Fibroblast of pulmonary artery (primary cell): ENCODE results near the gene SERINC2.
A peak's percentile ranks its signal among the peaks of the same experiment; 100 is the strongest.
"Not testable (repeated sequence)": the region's sequence is repeated elsewhere in the genome, so short reads cannot be mapped to it uniquely, and the experiment has no call there.

Experiments used
- DNase-seq: peaks from one replicate; pipeline ENCODE4 v3.0.0-alpha.2; 2010; ENCODE audit warnings: low read depth
- H3K4me3 ChIP-seq: replicated peaks from 2 replicates; pipeline ENCODE4 v1.5.1; 2011; ENCODE audit warnings: low read depth, mild to moderate bottlenecking, control low read depth, low read length, moderate library complexity
- TF ChIP-seq, protein P1 (sequence below): IDR thresholded peaks from 2 replicates; pipeline ENCODE4 v1.5.1; 2011; ENCODE audit warnings: mild to moderate bottlenecking, control low read depth, low read length, inconsistent platforms; ENCODE audit errors: missing control alignments

Gene SERINC2

DNA sequence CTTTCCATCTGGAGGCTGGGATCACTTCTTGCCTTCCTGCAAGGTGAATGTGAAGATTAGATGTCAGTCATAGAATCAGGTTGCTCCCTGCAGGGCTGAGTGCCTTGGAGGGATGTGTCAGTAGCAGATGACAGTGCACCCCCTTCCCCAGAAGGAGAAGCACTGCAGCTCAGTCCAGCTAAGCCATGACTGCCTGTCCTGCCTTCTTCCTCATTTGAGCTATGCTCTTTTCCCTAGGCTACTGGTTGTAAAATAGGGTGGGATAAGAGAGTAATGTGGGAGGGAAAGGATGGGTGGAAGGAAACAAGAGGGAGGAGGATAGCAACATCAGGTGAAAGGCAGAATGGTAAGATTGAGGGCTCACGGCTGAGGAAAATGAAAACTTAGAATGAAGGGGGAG, 29.0 kb upstream of the SERINC2 start:
- no peak overlapping the region for H3K4me3 ChIP-seq
- no peak for DNase-seq

DNA sequence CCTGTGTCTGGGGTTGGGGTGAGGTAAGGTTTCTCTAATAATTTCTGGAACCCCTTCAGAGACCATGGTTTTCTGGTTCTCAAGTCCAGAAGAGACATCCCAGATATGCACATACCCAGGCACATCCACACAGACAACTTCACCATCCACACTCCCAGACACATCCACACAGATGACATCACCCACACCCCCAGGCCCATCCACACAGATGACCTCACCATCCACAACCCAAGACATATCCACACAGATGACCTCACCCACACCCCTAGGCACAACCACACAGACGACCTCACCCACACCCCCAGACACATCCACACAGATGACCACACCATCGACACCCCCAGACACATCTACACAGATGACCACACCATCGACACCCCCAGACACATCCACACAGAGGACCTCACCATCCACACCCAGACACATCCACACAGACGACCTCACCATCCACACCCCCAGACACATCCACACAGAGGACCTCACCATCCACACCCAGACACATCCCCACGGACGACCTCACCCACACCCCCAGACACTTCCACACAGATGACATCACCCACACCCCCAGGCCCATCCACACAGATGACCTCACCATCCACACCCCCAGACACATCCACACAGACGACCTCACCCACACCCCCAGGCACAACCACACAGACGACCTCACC, 26.3 kb upstream of the SERINC2 start:
- H3K4me3 ChIP-seq: not testable (repeated sequence)

More for the DNA sequence above, 29.0 kb upstream of the SERINC2 start:
- TF ChIP-seq, protein P1, sequence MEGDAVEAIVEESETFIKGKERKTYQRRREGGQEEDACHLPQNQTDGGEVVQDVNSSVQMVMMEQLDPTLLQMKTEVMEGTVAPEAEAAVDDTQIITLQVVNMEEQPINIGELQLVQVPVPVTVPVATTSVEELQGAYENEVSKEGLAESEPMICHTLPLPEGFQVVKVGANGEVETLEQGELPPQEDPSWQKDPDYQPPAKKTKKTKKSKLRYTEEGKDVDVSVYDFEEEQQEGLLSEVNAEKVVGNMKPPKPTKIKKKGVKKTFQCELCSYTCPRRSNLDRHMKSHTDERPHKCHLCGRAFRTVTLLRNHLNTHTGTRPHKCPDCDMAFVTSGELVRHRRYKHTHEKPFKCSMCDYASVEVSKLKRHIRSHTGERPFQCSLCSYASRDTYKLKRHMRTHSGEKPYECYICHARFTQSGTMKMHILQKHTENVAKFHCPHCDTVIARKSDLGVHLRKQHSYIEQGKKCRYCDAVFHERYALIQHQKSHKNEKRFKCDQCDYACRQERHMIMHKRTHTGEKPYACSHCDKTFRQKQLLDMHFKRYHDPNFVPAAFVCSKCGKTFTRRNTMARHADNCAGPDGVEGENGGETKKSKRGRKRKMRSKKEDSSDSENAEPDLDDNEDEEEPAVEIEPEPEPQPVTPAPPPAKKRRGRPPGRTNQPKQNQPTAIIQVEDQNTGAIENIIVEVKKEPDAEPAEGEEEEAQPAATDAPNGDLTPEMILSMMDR: no peak

DNA sequence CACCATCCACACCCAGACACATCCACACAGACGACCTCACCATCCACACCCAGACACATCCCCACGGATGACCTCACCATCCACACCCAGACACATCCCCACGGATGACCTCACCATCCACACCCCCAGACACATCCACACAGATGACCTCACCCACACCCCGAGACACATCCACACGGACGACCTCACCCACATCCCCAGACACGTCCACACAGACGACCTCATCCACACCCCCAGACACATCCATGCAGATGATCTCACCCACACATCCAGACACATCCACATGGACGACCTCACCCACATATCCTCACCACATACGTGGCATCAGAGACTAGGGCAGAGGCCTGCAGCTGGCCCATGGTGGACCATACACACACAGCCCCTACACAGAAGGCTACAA, 25.4 kb upstream of the SERINC2 start:
- no peak for DNase-seq
- TF ChIP-seq, protein P1: no peak
- no peak overlapping the region for H3K4me3 ChIP-seq

More for the DNA sequence above, 26.3 kb upstream of the SERINC2 start:
- DNase-seq: not testable (repeated sequence)

DNA sequence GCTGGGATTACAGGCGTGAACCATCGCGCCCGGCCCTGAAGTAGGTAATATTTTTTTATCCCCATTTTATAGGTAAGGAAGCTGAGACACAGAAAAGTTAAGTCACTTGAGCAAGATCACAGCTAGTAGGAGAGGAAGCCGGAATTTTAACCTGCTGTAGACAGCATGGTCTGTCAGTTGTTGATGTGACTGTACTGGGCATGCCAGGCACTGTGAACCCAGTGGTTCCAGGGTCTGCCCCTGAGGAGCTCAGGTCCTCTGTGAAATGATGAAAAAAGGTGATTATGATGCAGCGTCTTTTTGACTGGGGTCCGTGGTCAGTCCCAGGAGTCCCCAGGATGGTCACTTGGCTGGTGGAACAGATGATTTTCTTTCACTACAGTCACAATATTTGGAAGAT, 23.4 kb upstream of the SERINC2 start:
- no peak for DNase-seq
- H3K4me3 ChIP-seq: no peak overlapping the region
- TF ChIP-seq, protein P1: no peak

- no peak for DNase-seq
Observed at GRCh38 chr1:31390071-31390470, 22.9 kb upstream of the SERINC2 start.

DNA sequence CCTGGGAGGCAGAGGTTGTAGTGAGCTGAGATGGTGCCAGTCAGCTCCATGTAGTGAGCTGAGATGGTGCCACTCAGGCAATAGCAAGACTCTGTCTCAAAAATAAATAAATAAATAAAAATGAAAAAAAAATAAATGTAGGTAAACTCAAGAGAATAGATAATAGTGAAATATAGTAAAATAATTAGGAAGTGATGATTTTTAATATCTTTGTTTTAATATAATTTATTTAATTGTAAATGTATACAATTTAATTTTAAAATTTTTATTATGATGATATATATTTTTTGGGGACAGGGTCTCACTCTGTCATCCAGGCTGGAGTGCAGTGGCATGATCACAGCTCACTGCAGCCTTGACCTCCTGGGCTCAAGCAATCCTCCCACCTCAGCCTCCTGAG, 19.6 kb upstream of the SERINC2 start:
- no peak overlapping the region for H3K4me3 ChIP-seq
- DNase-seq: no peak
- TF ChIP-seq, protein P1: no peak

More at GRCh38 chr1:31390071-31390470, 22.9 kb upstream of the SERINC2 start:
- TF ChIP-seq, protein P1: no peak
- H3K4me3 ChIP-seq: no peak overlapping the region

DNA sequence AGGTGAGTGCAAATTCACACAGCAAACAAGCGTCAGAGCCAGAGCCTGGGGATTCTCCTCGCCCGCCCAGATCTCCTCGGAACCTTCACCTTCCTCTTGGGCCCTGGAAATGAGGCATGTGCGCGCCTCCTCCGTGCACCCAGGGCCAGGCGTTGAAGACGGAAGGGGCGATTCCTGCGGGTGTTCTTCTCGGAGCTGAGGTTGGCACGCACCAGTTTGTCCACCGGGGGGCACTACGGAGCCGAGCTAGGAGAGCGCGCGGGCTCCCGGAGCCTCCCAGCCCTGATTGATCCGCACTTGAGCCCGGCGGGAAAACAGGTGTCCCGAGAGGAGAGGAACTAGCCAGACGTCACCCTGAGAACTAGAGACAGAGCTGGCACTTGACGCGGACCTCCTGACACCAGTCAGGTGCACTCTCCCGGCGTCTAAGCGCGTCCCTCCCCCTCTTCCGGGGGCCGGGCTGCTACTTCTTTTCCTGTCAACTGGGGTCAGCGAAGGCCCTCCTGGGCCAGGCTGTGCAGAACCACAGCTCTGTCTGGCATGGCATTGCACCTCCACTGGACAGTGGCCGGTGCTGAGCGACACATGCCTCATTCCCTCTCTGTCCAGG, 18.3 kb upstream of the SERINC2 start:
- TF ChIP-seq, protein P1: peak; percentile 81

More for the DNA sequence above, 18.3 kb upstream of the SERINC2 start:
- peak; percentile 72 for DNase-seq
- H3K4me3 ChIP-seq: peak overlapping the region; percentile 30
